ENCODE results near the gene TBC1D24. TPM values are rescaled to one million over a fixed set of nuclear protein-coding genes. Genes with fewer than 3 reads are reported as not detected.

Gene TBC1D24
- total RNA-seq (2011; cell fraction: chromatin; rRNA removed; ENCODE audit: low replicate concordance) = 29.2 and 69.3 TPM in 2 replicates
- total RNA-seq (2011; cell fraction: nucleolus; rRNA removed) = 36.9 and 38.2 TPM in 2 replicates
- 27.0 and 36.9 TPM in 2 replicates for total RNA-seq (2011; cell fraction: nucleoplasm; rRNA removed)
- 7.2 and 13.4 TPM in 2 replicates for total RNA-seq (2014; rRNA removed)
- 4.2 and 4.9 TPM in 2 replicates for total RNA-seq (2014; rRNA removed; fragmentation: Illumina TruSeq; extraction: Trizol)
- 9.1 and 11.2 TPM in 2 replicates for total RNA-seq (2015; rRNA removed; fragmentation: Illumina TruSeq; extraction: Trizol)
- 22.6 and 24.3 TPM in 2 replicates for total RNA-seq (2021)
- polyA plus RNA-seq (2011; rRNA removed) = 5.7 and 9.4 TPM in 2 replicates
- polyA plus RNA-seq (2011; cell fraction: cytosol; rRNA removed) = 7.1 and 12.3 TPM in 2 replicates
- 22.9 and 34.2 TPM in 2 replicates for polyA plus RNA-seq (2011; cell fraction: nucleus; rRNA removed)
- polyA plus RNA-seq (2012) = 8.5 and 9.1 TPM in 2 replicates
- polyA plus RNA-seq (2014; fragmentation: Illumina TruSeq; extraction: Trizol) = 7.2 and 9.4 TPM in 2 replicates
- 1 to 10 TPM; 1.7 to 4.2 TPM for polyA plus RNA-seq (2014; fragmentation: Nextera tagmentation; extraction: Ambion mirVana)
- polyA plus RNA-seq (2014; rRNA removed) = 8.3 and 9.3 TPM in 2 replicates
- 6.5 and 9.7 TPM in 2 replicates for polyA minus RNA-seq (2011; rRNA and poly(A)+ RNA removed)
- 13.1 and 14.3 TPM in 2 replicates for polyA minus RNA-seq (2011; cell fraction: cytosol; rRNA and poly(A)+ RNA removed)
- 12.5 and 15.3 TPM in 2 replicates for polyA minus RNA-seq (2011; cell fraction: nucleus; rRNA and poly(A)+ RNA removed)
- percentile 61 among the genes with signal in this experiment for Bru-seq, nascent RNA
- BruChase-seq, experiment 1, labeled RNA remaining after a 2-hour chase = percentile 60 among the genes with signal in this experiment
- percentile 67 among the genes with signal in this experiment for BruChase-seq, experiment 2, labeled RNA remaining after a 6-hour chase
- long read RNA-seq, experiment 1, full-length matches to known transcripts = 1 of 34 reads
- long read RNA-seq, experiment 1, partial matches to known transcripts = 30 of 34 reads
- long read RNA-seq, experiment 1, other reads (novel, unspliced or antisense) = 3 of 34 reads
- long read RNA-seq, experiment 2, full-length matches to known transcripts = 3 of 10 reads
- long read RNA-seq, experiment 2, partial matches to known transcripts = 3 of 10 reads
- long read RNA-seq, experiment 2, other reads (novel, unspliced or antisense) = 4 of 10 reads
- long read RNA-seq, experiment 3, partial matches to known transcripts = 4 of 5 reads
- long read RNA-seq, experiment 3, other reads (novel, unspliced or antisense) = 1 of 5 reads

GRCh38 chr16:2474877-2475412, at the start of gene TBC1D24:
TBC1D24 (plus strand) TSS chr16:2475127; CDS start chr16:2496149, 21,022 bp downstream.
- no peaks in the 10 kb centered on the region for H3K9me1 ChIP-seq (ENCODE audit: control insufficient read depth, insufficient read depth, low read length)
- intact Hi-C loops (cut with micrococcal nuclease) = no loop called here
- H2AFZ ChIP-seq (ENCODE audit: low read depth, low read length) = peak within 1 kb of the TSS; percentile 75
- H3K27ac ChIP-seq (ENCODE audit: extremely low read depth, low read depth, low read length) = peak within 1 kb of the TSS; percentile 88
- H3K9me3 ChIP-seq (replicated peaks; ENCODE audit: control insufficient read depth, insufficient read depth, low read depth, low read length) = no peaks in the 10 kb centered on the region
- WGBS (ENCODE audit: insufficient coverage, low coverage, missing lambda C conversion rate) = 0% methylated on average over 8 of the region's 77 CpGs
- H3K4me2 ChIP-seq (ENCODE audit: insufficient read depth, low read length) = peak within 1 kb of the TSS; percentile 89
- no TSS peak for BruUV-seq (replicated peaks)
- FAIRE-seq = no peak
- no peaks in the 10 kb centered on the region for H3K27me3 ChIP-seq (ENCODE audit: control insufficient read depth in 2 of 2, insufficient read depth in 2 of 2, low read length in 2 of 2)
- H4K20me1 ChIP-seq (replicated peaks; ENCODE audit: control insufficient read depth, insufficient read depth, low read length) = peaks cover 3% of the 10 kb centered on the region; the same call in 1 of the 2 replicates
- peak within 1 kb of the TSS; percentile 80 to 98 for H3K9ac ChIP-seq (ENCODE audit: insufficient read depth in 1 of 2, low read depth in 2 of 2, low read length in 2 of 2)
- peaks cover 56% of the 10 kb centered on the region for H3K79me2 ChIP-seq (ENCODE audit: control insufficient read depth, insufficient read depth, low read length)
- peak within 1 kb of the TSS; percentile 76 for H3K4me3 ChIP-seq
- CTCF ChIA-PET (ENCODE audit: low intra/inter-chr PET ratio) = interaction anchor here (0.6 to 0.9 kb wide), 2 partner anchors 26 to 39 kb away, joined by 3 to 5 read pairs; partner anchors contain the start of gene ATP6V0C
- peak; percentile 88 to 97 (median 96) for DNase-seq (ENCODE audit: extremely low read depth in 1 of 4, low spot score in 3 of 4)
- peaks cover 44 to 95% of the 10 kb centered on the region in 2 experiments for H3K4me1 ChIP-seq (replicated peaks in 1 of 2; ENCODE audit: control insufficient read depth in 2 of 2, insufficient read depth in 2 of 2, low read length in 2 of 2)
- peak; percentile 69 for ATAC-seq
- POLR2A ChIA-PET = interaction anchor here (0.6 to 1.3 kb wide), 4 partner anchors 9 to 503 kb away, joined by 3 to 4 read pairs (median 3); partner anchors contain the start of gene TBL3
- in situ Hi-C loops (cut with MboI) = no loop called here
- H3K36me3 ChIP-seq (ENCODE audit: control insufficient read depth, insufficient read depth, low read length) = peaks cover under 1% of the 10 kb centered on the region; the same call in 1 of the 3 replicates
- TF ChIP-seq ZFPM2 (CRISPR knock-in tag; IDR thresholded peaks at IDR 0.05) (no peak), HDAC6 (IDR thresholded peaks at IDR 0.05; ENCODE audit: low read depth, low read length) (no peak), KDM4B (IDR thresholded peaks at IDR 0.05; ENCODE audit: borderline replicate concordance in 2 of 2, low read depth in 1 of 2) (no peak), PPARD (CRISPR knock-in tag; IDR thresholded peaks at IDR 0.05) (no peak), CREM (IDR thresholded peaks at IDR 0.05; ENCODE audit: low read depth) (0 out of 2 replicates have a peak, but pooled peaks have one; percentile 16), NR2F6 (CRISPR knock-in tag; IDR thresholded peaks at IDR 0.05) (no peak), CHD1 (IDR thresholded peaks at IDR 0.05; ENCODE audit: low read length) (no peak), ZNF407 (IDR thresholded peaks at IDR 0.05; ENCODE audit: low read depth) (no peak)
